ENCODE measurements around the gene SERPINA5.

SERPINA5 gene

DNA sequence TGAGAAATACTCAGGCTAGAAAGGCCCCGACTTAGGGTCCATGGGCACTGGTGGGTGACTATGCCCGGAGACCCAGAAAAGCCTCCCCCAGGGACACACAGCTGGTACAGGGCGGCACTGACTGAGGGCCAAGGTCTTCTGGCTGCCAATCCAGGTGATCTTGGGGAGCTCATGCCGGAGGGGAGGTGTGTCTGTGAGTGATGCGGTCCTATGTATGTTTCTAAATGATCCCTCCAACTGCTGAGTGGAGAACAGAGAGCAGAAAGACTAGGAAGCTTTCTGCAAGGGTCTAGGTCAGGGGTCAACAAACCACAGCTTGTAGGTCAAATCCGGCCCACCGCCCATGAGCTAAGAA is 19.6 kb upstream of the SERPINA5 start:
- Mint-ChIP-seq H3K4me1 (no peaks in the 10 kb centered on the region), H3K9me3 (peaks cover 5% of the 10 kb centered on the region), H3K4me3 (no peak overlapping the region), H3K27me3 (peaks cover 5% of the 10 kb centered on the region), H3K27ac (no peak overlapping the region), H3K36me3 (no peaks in the 10 kb centered on the region)
- no peak for ATAC-seq (ENCODE audit: low read depth)
- DNase-seq (ENCODE audit: low spot score in 2 of 2): no peak

DNA sequence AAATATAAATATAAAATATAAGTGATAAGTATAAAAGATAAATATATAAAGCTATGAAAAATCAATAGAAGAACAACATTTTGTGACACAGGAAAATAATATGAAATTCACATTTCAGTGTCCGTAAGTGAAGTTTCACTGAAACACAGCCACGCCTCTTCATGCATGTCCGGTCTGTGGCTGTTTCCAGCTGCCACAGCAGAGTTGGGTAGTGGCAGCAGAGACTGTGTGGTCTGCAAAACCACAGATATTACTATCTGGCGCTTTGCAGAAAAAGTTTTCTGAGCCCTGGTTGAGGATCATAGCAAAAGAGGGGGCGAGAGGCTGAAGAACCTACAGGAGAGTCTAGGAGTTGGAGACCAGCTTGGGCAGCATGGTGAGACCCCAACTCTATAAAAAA is 19.2 kb upstream of the SERPINA5 start:
- Mint-ChIP-seq H3K36me3 (no peaks in the 10 kb centered on the region), H3K27me3 (peaks cover 5% of the 10 kb centered on the region), H3K4me3 (no peak overlapping the region), H3K4me1 (no peaks in the 10 kb centered on the region), H3K9me3 (peaks cover 5% of the 10 kb centered on the region), H3K27ac (no peak overlapping the region)
- no peak for ATAC-seq (ENCODE audit: low read depth)
- no peak for DNase-seq (ENCODE audit: low spot score in 2 of 2)

DNA sequence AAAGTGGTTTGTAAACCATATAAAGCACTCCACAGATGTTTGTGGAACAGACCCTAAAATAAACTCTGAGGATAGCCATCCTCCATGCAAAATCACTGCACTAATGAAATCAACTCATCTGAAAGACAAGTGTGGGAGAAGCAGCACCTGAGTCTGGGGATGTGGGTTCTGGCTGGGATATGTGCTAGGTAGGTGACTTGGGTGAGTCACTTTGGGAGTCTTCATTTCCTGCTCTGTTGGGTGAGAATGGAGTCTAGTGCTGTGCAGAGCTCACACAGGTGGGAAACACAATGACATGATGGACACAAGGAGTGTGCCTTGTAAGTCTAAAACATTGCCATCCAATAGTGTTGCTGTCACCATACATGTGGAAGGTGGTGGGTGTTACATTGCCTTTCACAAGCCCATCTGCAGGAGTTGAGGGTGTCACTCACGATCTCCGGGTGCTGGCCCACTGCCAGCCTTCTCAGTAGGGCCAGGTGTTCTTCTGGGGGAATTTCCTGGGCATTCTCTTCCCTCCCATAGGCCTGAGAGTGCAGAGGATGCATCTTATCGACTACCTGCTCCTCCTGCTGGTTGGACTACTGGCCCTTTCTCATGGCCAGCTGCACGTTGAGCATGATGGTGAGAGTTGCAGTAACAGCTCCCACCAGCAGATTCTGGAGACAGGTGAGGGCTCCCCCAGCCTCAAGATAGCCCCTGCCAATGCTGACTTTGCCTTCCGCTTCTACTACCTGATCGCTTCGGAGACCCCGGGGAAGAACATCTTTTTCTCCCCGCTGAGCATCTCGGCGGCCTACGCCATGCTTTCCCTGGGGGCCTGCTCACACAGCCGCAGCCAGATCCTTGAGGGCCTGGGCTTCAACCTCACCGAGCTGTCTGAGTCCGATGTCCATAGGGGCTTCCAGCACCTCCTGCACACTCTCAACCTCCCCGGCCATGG is 18.0 kb upstream of the SERPINA5 start:
- ATAC-seq (ENCODE audit: low read depth) (no peak), DNase-seq (ENCODE audit: low spot score in 2 of 2) (no peak)
- Mint-ChIP-seq H3K27ac (no peak overlapping the region), H3K4me1 (no peaks in the 10 kb centered on the region), H3K36me3 (no peaks in the 10 kb centered on the region), H3K9me3 (peaks cover 5% of the 10 kb centered on the region), H3K27me3 (peaks cover 5% of the 10 kb centered on the region), H3K4me3 (no peak overlapping the region)

DNA sequence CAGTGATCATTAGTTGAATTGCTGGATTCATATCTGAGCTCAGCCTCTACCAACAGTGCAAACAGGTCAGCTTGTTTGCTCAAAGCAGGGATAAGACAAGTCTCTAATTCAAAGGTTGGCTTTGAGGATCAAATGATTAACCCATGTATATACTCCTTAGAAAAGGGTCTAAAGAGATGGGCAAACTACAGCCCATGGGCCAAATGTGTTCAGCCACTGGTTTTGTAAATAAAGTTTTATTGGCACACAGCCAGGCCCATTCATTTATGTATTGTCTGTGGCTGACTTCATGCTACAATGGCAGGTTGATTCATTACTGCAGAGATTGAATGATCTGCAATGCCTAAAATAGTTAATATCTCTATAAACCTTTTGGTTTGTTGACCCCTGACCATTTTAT is 16.8 kb upstream of the SERPINA5 start:
- Mint-ChIP-seq H3K36me3 (no peaks in the 10 kb centered on the region), H3K27me3 (peaks cover 5% of the 10 kb centered on the region), H3K27ac (no peak overlapping the region), H3K4me3 (no peak overlapping the region), H3K9me3 (peaks cover 5% of the 10 kb centered on the region), H3K4me1 (no peaks in the 10 kb centered on the region)
- DNase-seq (ENCODE audit: low spot score in 2 of 2) (no peak), ATAC-seq (ENCODE audit: low read depth) (no peak)

DNA sequence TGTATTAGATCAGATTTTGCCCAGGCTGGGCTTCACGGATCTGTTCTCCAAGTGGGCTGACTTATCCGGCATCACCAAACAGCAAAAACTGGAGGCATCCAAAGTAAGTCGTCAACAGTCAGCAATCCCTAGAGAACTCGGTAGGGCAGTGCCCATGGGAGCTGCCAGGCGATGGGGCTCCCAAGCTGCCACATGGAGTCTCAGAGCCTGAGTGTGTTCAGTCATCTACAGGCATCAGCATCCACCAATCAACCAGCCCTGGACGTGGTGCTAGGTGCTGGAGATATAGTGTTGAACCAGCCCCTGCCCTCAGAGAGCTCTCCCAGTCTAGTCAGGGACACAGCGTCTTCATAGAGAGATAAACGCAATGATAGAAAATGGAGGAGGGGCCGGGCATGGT is 13.0 kb upstream of the SERPINA5 start:
- Mint-ChIP-seq H3K27me3 (peaks cover 2% of the 10 kb centered on the region), H3K27ac (no peak overlapping the region), H3K9me3 (peaks cover 5% of the 10 kb centered on the region), H3K4me1 (no peaks in the 10 kb centered on the region), H3K36me3 (no peaks in the 10 kb centered on the region), H3K4me3 (no peak overlapping the region)
- no peak for DNase-seq (ENCODE audit: low spot score in 2 of 2)
- no peak for ATAC-seq (ENCODE audit: low read depth)

DNA sequence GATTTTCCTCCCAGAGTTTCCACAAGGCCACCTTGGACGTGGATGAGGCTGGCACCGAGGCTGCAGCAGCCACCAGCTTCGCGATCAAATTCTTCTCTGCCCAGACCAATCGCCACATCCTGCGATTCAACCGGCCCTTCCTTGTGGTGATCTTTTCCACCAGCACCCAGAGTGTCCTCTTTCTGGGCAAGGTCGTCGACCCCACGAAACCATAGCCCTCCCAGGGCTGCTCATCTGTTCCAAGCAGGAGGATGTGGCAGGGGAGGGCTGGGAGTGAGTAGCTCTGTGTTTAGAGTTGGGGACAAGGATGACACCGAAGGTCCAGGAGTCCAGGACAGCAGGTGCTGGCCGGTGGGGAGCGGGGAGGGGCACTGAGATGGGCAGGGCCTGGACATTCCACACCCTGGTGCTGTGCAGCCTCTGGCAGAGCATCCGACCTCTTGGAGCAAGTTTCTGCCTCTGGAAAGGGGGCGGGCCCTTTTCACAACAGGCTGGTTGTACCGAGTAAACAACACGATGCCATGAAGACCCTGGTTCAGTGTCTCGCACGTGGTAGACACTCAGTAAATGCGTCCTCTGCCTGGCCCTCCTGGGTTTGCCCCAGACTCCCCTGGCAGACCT is 11.7 kb upstream of the SERPINA5 start:
- no peak for ATAC-seq (ENCODE audit: low read depth)
- Mint-ChIP-seq H3K9me3 (peaks cover 2% of the 10 kb centered on the region), H3K36me3 (no peaks in the 10 kb centered on the region), H3K4me3 (no peak overlapping the region), H3K27me3 (no peaks in the 10 kb centered on the region), H3K27ac (no peak overlapping the region), H3K4me1 (no peaks in the 10 kb centered on the region)
- DNase-seq (ENCODE audit: low spot score in 2 of 2): no peak

- Mint-ChIP-seq H3K4me1 (no peaks in the 10 kb centered on the region), H3K27ac (no peak overlapping the region), H3K9me3 (peaks cover 2% of the 10 kb centered on the region), H3K4me3 (no peak overlapping the region), H3K27me3 (no peaks in the 10 kb centered on the region), H3K36me3 (no peaks in the 10 kb centered on the region)
- no peak for ATAC-seq (ENCODE audit: low read depth)
- no peak for DNase-seq (ENCODE audit: low spot score in 2 of 2)
Observed at GRCh38 chr14:94570002-94570400, 11.2 kb upstream of the SERPINA5 start.

- no peaks in the 10 kb centered on the region for H3K27me3 Mint-ChIP-seq
- H3K9me3 Mint-ChIP-seq: peaks cover 2% of the 10 kb centered on the region
- H3K36me3 Mint-ChIP-seq: no peaks in the 10 kb centered on the region
- no peaks in the 10 kb centered on the region for H3K4me1 Mint-ChIP-seq
- DNase-seq (ENCODE audit: low spot score in 2 of 2): no peak
- H3K27ac Mint-ChIP-seq: no peak overlapping the region
- H3K4me3 Mint-ChIP-seq: no peak overlapping the region
- ATAC-seq (ENCODE audit: low read depth): no peak
Observed at GRCh38 chr14:94570440-94570839, 10.8 kb upstream of the SERPINA5 start.

DNA sequence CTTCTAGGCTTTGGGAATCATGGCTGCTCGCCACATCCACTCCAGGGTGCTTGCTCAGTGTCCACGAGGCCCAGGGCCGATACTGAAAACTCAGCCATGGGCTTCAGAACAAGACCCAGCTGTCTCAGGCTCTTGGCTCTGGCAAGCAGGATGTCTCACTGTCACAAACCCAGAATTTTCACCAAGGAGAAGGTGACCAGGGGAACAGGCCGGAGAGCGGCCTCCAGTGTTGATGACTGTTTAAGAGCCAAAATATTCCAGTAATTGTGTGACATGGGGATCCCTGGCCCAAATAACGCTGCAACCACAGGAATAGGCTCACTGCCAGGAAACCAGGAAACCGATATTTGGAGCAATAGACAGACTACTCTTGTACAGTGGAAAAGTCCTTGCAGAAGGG is 9.8 kb upstream of the SERPINA5 start:
- no peaks in the 10 kb centered on the region for H3K36me3 Mint-ChIP-seq
- H3K27ac Mint-ChIP-seq: no peak overlapping the region
- no peak for ATAC-seq (ENCODE audit: low read depth)
- no peak overlapping the region for H3K4me3 Mint-ChIP-seq
- no peak for DNase-seq (ENCODE audit: low spot score in 2 of 2)
- H3K27me3 Mint-ChIP-seq: no peaks in the 10 kb centered on the region
- peaks cover 2% of the 10 kb centered on the region for H3K9me3 Mint-ChIP-seq
- no peaks in the 10 kb centered on the region for H3K4me1 Mint-ChIP-seq

GRCh38 chr14:94571950-94572349 is 9.3 kb upstream of the SERPINA5 start:
- Mint-ChIP-seq H3K4me1 (no peaks in the 10 kb centered on the region), H3K36me3 (no peaks in the 10 kb centered on the region), H3K27ac (no peak overlapping the region), H3K9me3 (no peaks in the 10 kb centered on the region), H3K4me3 (no peak overlapping the region), H3K27me3 (no peaks in the 10 kb centered on the region)
- DNase-seq (ENCODE audit: low spot score in 2 of 2) (no peak), ATAC-seq (ENCODE audit: low read depth) (no peak)

DNA sequence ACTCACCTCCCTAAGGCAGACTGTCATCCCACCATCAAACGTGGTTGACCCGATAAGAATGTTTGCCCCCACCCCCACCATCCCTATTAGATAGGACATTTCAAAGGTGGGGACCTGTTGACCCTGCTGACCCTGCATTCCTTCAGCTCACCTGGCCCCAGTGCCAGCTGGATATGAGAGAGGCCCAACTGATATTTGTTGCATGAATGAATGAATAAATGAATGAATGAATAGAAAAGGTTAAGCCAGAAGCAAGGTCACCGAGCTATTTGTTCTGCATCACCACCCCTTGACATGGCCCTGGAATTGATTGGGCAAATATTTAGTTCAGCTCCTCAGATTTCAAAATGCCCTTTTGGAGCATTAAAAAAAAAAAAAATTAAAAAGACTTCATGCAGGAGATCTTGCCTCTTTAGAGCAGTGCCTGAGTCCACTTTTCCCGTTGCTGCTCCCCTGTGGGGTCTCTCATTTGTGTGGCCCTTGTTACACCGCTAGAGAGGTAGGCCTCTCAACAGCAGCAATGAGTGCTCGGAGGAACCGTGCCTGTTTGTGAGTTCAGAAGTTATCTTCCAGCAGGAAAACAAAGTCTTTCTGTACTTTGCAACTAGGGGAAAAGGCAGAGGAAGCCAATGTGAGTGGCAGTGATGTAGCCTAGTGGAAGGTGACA is 8.5 kb upstream of the SERPINA5 start:
- Mint-ChIP-seq H3K9me3 (peaks cover 1% of the 10 kb centered on the region), H3K27ac (no peak overlapping the region), H3K4me1 (no peaks in the 10 kb centered on the region), H3K27me3 (no peaks in the 10 kb centered on the region), H3K4me3 (no peak overlapping the region), H3K36me3 (no peaks in the 10 kb centered on the region)
- ATAC-seq (ENCODE audit: low read depth) (no peak), DNase-seq (ENCODE audit: low spot score in 2 of 2) (no peak)

DNA sequence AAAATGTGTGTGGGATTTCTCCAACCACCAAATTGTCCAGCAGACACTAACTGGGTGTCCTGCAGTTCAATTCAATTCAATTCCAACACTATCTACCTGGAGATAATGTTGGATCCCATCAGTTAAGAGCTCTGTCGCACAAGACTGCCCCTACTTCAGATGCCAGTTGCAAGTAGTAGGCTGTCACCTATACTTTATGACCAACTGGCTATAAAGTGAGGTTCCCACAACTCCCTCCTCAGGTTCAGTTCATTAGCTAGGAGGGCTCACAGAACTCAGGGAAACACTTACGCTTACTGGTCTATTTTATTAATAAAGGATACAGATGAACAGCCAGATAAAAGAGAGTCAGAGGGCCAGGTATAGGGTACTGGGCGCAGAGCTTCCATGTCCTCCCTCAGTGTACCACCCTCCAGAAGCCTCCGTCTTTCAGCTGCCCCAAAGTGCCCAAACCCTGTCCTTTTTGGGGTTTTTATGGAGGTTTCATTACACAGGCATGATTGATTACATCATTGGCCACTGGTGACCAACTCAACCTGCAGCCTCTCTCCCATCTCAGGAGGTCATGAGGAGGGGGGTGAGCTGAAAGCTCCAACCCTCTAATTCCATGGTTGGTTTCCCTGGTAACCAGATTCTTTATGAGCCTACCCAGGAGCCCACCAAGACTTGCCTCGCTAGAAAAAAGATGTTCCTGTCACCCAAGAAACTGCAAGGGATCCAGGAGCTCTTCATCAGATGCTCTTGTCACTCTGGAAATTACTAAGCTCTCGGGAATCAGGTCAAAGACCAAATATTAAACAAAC is 7.5 kb upstream of the SERPINA5 start:
- H3K27ac Mint-ChIP-seq: no peak overlapping the region
- H3K27me3 Mint-ChIP-seq: no peaks in the 10 kb centered on the region
- H3K36me3 Mint-ChIP-seq: no peaks in the 10 kb centered on the region
- DNase-seq (ENCODE audit: low spot score in 2 of 2) (no peak), ATAC-seq (ENCODE audit: low read depth) (no peak)
- peaks cover 1% of the 10 kb centered on the region for H3K9me3 Mint-ChIP-seq
- no peaks in the 10 kb centered on the region for H3K4me1 Mint-ChIP-seq
- H3K4me3 Mint-ChIP-seq: no peak overlapping the region

DNA sequence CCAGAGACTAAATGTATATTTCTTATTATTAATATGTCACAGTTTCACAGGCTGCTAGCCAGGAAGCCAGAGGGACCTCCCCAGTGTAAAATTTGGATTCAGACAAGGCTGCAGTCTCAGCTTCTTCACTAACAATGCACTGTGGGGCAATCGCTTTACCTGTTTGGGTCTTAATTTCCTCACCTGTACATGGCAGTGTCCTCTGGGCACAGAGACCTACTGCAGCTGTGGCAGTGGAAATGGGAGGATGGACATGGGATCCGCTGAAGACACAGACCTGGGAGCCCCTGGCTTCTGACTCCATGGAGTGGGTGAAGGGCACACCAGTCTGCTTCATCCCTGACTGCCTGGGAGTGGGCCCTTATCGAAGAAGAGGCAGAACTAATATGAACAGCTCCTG is 6.9 kb upstream of the SERPINA5 start:
- no peak for ATAC-seq (ENCODE audit: low read depth)
- H3K36me3 Mint-ChIP-seq: no peaks in the 10 kb centered on the region

More for the DNA sequence above, 6.9 kb upstream of the SERPINA5 start:
- Mint-ChIP-seq H3K27ac (no peak overlapping the region), H3K4me3 (no peak overlapping the region), H3K27me3 (no peaks in the 10 kb centered on the region), H3K9me3 (peaks cover 1% of the 10 kb centered on the region), H3K4me1 (no peaks in the 10 kb centered on the region)
- no peak for DNase-seq (ENCODE audit: low spot score in 2 of 2)

Measured in memory B cell (primary cell).